ENCODE measurements around the gene NLK. TPM values are rescaled to one million over a fixed set of nuclear protein-coding genes. Genes with fewer than 3 reads are reported as not detected.

The NLK gene
- total RNA-seq, 1 experiment from 2014 or later = 12.8 TPM

GRCh38 chr17:28154214-28154613, 111.7 kb downstream of the NLK start:
- Histone ChIP-seq H2AFZ (ENCODE audit: low read depth, low read length, poor library complexity, severe bottlenecking) (no peak overlapping the region), H4K20me1 (ENCODE audit: insufficient read depth) (no peaks in the 10 kb centered on the region), H3K9me2 (ENCODE audit: insufficient read depth) (no peaks in the 10 kb centered on the region), H3K4me1 (ENCODE audit: control insufficient read depth in 1 of 2, insufficient read depth in 2 of 2, low read length in 2 of 2) (no peaks in the 10 kb centered on the region), H3K9me3 (ENCODE audit: control insufficient read depth in 1 of 2, insufficient read depth in 1 of 2, low read depth in 1 of 2, low read length in 2 of 2) (no peaks in the 10 kb centered on the region), H3K4me2 (ENCODE audit: low read length) (no peak overlapping the region), H3K27me3 (ENCODE audit: insufficient read depth, low read length) (no peaks in the 10 kb centered on the region), H3K27ac (ENCODE audit: low read depth, low read length) (no peak overlapping the region), H3K79me2 (ENCODE audit: insufficient read depth, low read length) (no peaks in the 10 kb centered on the region), H3K9ac (ENCODE audit: low read length) (no peak overlapping the region), H3K36me3 (ENCODE audit: control insufficient read depth in 1 of 2, insufficient read depth in 2 of 2, low read length in 2 of 2) (no peaks in the 10 kb centered on the region), H3K4me3 (replicated peaks in 1 of 2; ENCODE audit: low read depth in 1 of 2, low read length in 2 of 2) (no peak overlapping the region)
- no peak for TF ChIP-seq ZNF274 (IDR thresholded peaks at IDR 0.05; ENCODE audit: low read depth, low read length)
- TF ChIP-seq ELF1 (IDR thresholded peaks at IDR 0.05; ENCODE audit: borderline replicate concordance, low read depth) = no peak
- TF ChIP-seq EZH2 (IDR thresholded peaks at IDR 0.05) = no peak
- no peak for TF ChIP-seq CTCF (IDR thresholded peaks at IDR 0.05 in 2 of 3, conservative IDR thresholded peaks at IDR 0.05 in 1 of 3; ENCODE audit: borderline replicate concordance in 1 of 3, insufficient read depth in 1 of 3, low read depth in 2 of 3, low read length in 2 of 3)
- TF ChIP-seq RAD21 (IDR thresholded peaks at IDR 0.05; ENCODE audit: low read depth) = no peak
- no peak for TF ChIP-seq MAX (IDR thresholded peaks at IDR 0.05)
- TF ChIP-seq, protein P1, sequence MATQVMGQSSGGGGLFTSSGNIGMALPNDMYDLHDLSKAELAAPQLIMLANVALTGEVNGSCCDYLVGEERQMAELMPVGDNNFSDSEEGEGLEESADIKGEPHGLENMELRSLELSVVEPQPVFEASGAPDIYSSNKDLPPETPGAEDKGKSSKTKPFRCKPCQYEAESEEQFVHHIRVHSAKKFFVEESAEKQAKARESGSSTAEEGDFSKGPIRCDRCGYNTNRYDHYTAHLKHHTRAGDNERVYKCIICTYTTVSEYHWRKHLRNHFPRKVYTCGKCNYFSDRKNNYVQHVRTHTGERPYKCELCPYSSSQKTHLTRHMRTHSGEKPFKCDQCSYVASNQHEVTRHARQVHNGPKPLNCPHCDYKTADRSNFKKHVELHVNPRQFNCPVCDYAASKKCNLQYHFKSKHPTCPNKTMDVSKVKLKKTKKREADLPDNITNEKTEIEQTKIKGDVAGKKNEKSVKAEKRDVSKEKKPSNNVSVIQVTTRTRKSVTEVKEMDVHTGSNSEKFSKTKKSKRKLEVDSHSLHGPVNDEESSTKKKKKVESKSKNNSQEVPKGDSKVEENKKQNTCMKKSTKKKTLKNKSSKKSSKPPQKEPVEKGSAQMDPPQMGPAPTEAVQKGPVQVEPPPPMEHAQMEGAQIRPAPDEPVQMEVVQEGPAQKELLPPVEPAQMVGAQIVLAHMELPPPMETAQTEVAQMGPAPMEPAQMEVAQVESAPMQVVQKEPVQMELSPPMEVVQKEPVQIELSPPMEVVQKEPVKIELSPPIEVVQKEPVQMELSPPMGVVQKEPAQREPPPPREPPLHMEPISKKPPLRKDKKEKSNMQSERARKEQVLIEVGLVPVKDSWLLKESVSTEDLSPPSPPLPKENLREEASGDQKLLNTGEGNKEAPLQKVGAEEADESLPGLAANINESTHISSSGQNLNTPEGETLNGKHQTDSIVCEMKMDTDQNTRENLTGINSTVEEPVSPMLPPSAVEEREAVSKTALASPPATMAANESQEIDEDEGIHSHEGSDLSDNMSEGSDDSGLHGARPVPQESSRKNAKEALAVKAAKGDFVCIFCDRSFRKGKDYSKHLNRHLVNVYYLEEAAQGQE (IDR thresholded peaks at IDR 0.05; ENCODE audit: low read depth) = no peak
- no peak for TF ChIP-seq CEBPB (IDR thresholded peaks at IDR 0.05; ENCODE audit: low read depth)
- no peak for TF ChIP-seq TCF7L2 (IDR thresholded peaks at IDR 0.05; ENCODE audit: borderline replicate concordance, extremely low read depth, insufficient read depth, insufficient read length)
- TF ChIP-seq ZFX (IDR thresholded peaks at IDR 0.05) = no peak
- TF ChIP-seq CBX3 (IDR thresholded peaks at IDR 0.05; ENCODE audit: low read depth) = no peak
- TF ChIP-seq SIN3A (IDR thresholded peaks at IDR 0.05; ENCODE audit: low read depth) = no peak
- no peak for TF ChIP-seq YY1 (IDR thresholded peaks at IDR 0.05; ENCODE audit: extremely low read depth, insufficient replicate concordance, low read depth, low read length)
- no peak for TF ChIP-seq ZBTB33 (IDR thresholded peaks at IDR 0.05; ENCODE audit: extremely low read depth, insufficient replicate concordance, low read length)
- no peak for TF ChIP-seq SP1 (IDR thresholded peaks at IDR 0.05; ENCODE audit: low read depth)
- no peak for TF ChIP-seq EZH2phosphoT487 (IDR thresholded peaks at IDR 0.05; ENCODE audit: borderline replicate concordance)
- DNase-seq (ENCODE audit: low read depth, low spot score) (no peak), ATAC-seq (no peak)
- ChIA-PET POLR2A (no interaction called here), CTCF (no interaction called here), RAD21 (ENCODE audit: low non-redundant PET in 1 of 2, low total read pairs in 2 of 2, uncharacterized antibody in 2 of 2, unreplicated experiment in 2 of 2) (no interaction called here)
- intact Hi-C loops (cut with micrococcal nuclease) = no loop called here
- no TSS peak for BruUV-seq (replicated peaks)

All from HCT116 (cell line).